Measurements from ENCODE around the gene PEX16.

PEX16 gene

GRCh38 chr11:45927332-45927683 lies 9.6 kb upstream of the PEX16 start:
- DNase-seq (ENCODE audit: low read depth): no peak
- TF ChIP-seq, protein P1, sequence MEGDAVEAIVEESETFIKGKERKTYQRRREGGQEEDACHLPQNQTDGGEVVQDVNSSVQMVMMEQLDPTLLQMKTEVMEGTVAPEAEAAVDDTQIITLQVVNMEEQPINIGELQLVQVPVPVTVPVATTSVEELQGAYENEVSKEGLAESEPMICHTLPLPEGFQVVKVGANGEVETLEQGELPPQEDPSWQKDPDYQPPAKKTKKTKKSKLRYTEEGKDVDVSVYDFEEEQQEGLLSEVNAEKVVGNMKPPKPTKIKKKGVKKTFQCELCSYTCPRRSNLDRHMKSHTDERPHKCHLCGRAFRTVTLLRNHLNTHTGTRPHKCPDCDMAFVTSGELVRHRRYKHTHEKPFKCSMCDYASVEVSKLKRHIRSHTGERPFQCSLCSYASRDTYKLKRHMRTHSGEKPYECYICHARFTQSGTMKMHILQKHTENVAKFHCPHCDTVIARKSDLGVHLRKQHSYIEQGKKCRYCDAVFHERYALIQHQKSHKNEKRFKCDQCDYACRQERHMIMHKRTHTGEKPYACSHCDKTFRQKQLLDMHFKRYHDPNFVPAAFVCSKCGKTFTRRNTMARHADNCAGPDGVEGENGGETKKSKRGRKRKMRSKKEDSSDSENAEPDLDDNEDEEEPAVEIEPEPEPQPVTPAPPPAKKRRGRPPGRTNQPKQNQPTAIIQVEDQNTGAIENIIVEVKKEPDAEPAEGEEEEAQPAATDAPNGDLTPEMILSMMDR (IDR thresholded peaks at IDR 0.05; ENCODE audit: low read length, missing control alignments): no peak

GRCh38 chr11:45926536-45927331 lies 9.1 kb upstream of the PEX16 start:
- TF ChIP-seq, protein P1 (IDR thresholded peaks at IDR 0.05; ENCODE audit: low read length, missing control alignments): no peak
- no peak for DNase-seq (ENCODE audit: low read depth)
- no peak overlapping the region for H3K4me3 ChIP-seq (replicated peaks; ENCODE audit: low read depth, low read length)

More at GRCh38 chr11:45927332-45927683, 9.6 kb upstream of the PEX16 start:
- no peak overlapping the region for H3K4me3 ChIP-seq (replicated peaks; ENCODE audit: low read depth, low read length)

- TF ChIP-seq, protein P1 (IDR thresholded peaks at IDR 0.05; ENCODE audit: low read length, missing control alignments): no peak
- DNase-seq (ENCODE audit: low read depth): no peak
These were observed 8.3 kb upstream of the PEX16 start for GRCh38 chr11:45926001-45926401.

DNA sequence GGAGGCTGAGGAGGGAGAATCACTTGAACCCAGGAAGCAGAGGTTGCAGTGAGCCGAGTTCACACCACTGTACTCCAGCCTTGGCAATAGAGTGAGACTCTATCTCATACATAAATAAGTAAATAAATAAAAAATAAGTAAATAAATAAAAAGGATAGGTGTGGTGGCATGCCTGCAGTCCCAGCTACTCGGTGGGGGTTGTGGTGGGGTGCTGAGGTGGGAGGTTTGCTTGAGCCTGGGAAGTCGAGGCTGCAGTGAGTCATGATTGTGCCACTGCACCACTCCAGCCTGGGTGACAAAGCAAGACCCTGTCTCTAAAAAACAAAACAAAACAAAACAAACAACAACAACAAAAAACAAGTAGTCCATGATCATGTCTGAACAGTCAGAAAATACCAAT lies 7.9 kb upstream of the PEX16 start:
- no peak overlapping the region for H3K4me3 ChIP-seq (replicated peaks; ENCODE audit: low read depth, low read length)
- no peak for DNase-seq (ENCODE audit: low read depth)
- TF ChIP-seq, protein P1 (IDR thresholded peaks at IDR 0.05; ENCODE audit: low read length, missing control alignments): no peak

More at GRCh38 chr11:45926001-45926401, 8.3 kb upstream of the PEX16 start:
- no peak overlapping the region for H3K4me3 ChIP-seq (replicated peaks; ENCODE audit: low read depth, low read length)

DNA sequence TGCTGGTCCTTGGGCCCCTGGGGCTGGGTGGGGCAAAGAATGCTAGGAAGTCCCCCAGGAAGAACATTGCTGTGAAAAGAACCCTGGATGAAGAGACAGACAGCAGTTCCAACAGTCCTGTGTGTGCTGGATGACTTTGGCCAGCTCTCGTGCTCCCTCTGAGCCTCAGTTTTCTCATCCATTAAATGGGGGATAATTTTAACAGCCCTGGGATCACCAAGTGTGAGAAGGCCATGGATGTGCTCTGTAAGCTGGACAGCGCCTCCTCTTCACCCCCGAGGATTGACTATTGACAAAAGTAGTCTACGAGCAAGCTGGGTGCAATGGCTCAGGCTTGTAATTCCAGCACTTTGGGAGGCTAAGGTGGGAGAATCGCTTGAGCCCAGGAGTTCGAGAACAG lies 7.2 kb upstream of the PEX16 start:
- DNase-seq (ENCODE audit: low read depth): no peak
- no peak overlapping the region for H3K4me3 ChIP-seq (replicated peaks; ENCODE audit: low read depth, low read length)
- TF ChIP-seq, protein P1 (IDR thresholded peaks at IDR 0.05; ENCODE audit: low read length, missing control alignments): no peak

DNA sequence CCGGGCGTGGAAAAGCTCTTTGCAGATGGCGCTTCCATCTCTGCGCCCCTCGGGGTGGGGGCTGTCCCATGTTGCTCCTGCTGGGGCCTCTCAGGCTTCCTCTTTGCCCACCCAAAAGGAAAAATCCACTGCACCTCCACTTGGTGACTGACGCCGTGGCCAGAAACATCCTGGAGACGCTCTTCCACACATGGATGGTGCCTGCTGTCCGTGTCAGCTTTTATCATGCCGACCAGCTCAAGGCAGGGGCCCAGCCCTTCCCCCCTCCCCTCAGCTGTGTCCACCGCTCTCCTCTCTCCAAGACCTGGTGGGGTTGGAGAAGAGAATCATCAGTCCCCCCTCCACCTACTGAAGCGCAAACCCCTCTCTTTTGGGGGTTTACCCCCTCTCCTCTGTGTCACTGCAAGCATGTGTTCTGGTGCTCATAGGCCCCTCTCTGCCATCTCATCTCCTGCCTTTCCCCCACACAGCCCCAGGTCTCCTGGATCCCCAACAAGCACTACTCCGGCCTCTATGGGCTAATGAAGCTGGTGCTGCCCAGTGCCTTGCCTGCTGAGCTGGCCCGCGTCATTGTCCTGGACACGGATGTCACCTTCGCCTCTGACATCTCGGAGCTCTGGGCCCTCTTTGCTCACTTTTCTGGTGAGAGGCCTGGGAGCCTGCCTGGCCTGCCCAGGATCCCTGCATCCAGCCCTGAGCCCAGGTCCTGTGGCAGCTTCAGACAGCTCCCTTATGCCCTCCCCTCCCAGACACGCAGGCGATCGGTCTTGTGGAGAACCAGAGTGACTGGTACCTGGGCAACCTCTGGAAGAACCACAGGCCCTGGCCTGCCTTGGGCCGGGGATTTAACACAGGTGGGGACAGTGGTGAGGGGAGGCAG lies 6.6 kb upstream of the PEX16 start:
- no peak for DNase-seq (ENCODE audit: low read depth)
- TF ChIP-seq, protein P1 (IDR thresholded peaks at IDR 0.05; ENCODE audit: low read length, missing control alignments): no peak
- H3K4me3 ChIP-seq (replicated peaks; ENCODE audit: low read depth, low read length): no peak overlapping the region
